GM21390 (cell line): ENCODE measurements around the gene FAU.

Experiments
- ATAC-seq: cut with Tn5 transposase; IDR thresholded peaks from one replicate; pipeline ENCODE4 v1.9.1; 2021; ENCODE audit not compliant: unreplicated experiment

FAU gene

GRCh38 chr11:65136515-65137096 lies 14.7 kb upstream of the FAU start:
- no peak for ATAC-seq

DNA sequence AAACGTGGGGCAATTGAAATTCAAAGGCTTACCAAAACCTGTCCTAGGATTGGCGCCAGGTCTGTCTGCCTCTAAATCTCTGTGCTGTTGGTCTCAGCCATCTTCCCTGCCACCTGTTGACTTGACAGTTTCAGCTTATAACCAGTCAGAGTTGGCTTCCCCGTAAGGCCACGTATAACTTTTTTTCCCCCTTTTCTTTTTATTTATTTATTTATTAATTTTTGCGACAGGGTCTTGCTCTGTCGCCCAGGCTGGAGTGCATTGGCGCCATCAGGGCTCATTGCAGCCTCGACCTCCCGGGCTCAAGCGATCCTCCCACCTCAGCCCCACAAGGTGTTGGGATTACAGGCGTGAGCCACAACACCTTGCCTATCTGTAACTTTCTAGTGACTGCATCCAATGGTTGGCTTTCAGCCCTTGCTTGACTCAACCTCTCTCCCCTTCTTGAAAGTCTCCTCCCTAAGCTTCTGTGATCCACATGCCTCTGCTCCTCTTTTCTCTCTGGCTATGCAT lies 13.8 kb upstream of the FAU start:
- no peak for ATAC-seq

DNA sequence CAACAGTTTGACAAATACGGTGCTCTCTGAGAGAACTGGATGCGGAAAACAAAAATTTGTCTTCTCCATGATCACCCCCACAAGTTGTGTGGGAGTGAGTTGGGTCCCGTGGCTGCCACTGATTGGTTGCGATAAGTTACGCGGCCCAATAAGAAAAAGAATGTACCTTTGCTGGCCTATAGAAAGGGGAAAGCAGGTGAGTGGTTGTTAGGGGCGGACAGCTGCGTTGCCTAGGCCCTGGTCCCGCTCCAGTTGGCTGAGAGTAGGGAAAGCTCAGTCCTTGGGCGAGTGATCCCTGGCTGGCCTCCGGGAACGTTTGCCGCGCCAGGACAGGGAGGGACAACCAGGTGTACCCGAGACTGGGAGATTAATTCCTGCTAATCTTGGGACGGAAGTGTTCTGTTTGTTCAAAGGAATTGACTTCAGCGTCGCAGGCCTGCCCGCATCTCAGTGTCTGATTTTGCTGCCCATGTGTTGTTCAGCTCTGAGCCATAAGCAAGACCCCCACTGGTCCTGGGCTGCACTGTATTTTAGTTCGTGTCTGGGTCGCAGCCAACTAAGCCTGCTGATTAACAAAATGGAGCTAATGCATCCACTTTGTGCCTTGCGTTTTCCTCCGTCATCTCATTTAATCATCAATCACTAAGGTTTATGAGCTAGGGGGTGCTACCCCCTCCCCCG lies 13.2 kb upstream of the FAU start:
- peak; percentile 58 for ATAC-seq

DNA sequence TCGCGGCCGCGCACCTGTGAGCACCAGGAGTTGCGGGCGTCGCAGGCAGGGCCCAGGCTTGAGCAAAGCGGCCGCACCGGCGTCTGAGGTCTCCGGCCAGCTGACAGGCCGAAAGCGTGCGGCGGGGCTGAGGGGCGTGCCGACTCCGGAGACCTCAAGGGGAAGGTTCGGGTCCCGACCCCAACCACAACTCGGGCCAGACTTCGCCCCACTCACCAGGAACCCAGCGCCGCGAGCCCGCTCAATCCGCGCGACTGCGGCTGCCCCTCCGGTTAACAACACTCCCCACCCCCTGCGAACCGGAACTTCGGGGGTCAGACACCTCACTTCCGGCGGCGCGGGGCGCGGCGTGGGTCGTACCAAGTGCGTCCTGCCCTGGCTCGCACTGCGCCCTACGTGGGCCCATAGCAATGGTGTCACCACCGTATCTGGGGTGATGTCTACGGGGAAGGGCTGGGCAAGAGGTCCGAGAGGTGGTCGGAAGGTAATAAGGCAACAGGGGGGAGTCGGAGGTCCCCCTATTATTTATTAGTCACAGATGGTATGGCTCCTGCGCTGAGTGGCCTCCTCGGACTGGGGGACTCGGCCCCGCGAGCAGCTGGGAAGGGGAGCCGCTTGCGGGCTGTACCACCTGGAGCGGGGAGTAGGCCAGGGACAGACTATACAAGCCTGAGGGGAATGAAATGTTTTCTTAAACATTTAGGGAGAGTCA lies 12.5 kb upstream of the FAU start, which contains the start of gene SYVN1:
Gene SYVN1 (minus strand): TSS at position 280 of the 712 bp plus-strand sequence. CDS start 918 bp downstream, outside the sequence.
- ATAC-seq, result peak; percentile 37

DNA sequence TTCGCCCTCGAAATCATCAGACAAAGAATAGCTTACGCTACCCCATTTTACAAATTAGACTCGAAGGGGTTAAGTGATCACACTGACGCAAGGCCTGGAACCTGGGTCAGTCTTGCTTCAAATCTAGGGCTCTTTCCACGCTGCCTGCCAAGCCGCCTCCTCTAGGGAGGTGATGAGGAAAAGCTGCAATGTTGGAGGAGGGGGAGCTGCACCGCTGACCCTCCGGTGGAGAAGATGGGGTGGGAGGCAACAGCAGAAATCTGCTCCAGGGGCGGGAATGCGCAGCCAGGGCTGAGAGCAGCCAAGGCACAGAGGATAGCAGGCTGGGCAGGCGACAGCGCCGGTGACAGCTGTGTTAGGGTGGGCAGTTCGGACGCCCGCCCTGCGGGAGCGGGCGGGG lies 11.8 kb upstream of the FAU start:
- no peak for ATAC-seq

GRCh38 chr11:65132988-65133700 lies 11.2 kb upstream of the FAU start:
- peak; percentile 28 for ATAC-seq

DNA sequence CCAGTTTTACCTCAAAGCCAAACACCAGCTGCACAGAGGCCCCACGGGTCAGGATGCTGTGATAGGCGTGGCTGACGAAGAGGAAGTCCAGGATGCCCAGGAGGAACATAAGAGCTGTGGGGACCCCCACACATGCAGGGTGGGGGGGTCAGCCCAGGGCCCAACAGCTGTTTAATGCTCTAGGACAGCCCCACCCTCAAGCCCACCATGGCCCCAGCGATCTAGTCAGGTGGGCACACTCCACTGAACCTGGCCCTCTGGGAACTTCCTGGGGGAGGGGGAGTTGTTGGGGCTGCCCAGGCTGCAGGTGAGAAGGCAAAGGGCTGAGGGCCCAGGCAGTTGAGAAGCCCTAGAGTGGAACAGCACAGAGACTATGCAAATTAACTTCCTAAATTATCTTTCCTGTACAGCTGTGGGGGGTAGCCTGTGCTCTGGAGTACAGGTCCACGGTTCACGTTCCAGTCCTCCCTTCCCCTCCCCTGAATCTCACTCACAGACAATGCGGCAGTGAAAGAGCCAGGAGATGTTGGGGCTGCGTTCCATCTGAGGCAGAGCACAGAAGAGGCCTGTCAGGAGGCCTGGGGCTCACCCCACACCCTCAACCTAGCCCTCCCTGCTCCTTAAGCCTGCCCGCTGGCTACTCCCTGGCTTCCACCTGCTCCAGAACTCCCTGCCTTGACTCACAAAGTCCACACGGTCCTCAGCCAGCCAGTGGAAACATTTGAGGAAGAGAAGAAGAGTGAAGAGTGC lies 10.5 kb upstream of the FAU start:
- ATAC-seq, result peak; percentile 46

DNA sequence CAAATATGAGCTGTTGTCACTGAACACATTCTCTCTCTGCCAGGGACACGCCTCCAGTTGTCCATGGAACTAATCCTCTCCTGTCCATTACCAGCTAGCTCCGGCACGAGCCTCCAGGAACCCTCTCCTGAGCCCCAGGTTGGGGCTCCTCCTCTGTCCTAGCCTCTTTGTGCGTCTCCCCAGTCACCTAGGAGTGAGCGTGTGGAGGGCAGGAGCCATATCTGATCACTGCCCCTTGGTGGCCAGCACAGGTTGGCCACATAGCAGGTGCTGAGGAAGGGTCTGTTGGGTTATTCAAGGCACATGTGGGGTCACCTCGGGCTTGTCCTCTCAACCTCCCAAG lies 9.9 kb upstream of the FAU start:
- no peak for ATAC-seq

- no peak for ATAC-seq
Measured at GRCh38 chr11:65131417-65131776, 9.5 kb upstream of the FAU start.

- ATAC-seq, result no peak
Measured at GRCh38 chr11:65130631-65131416, 8.9 kb upstream of the FAU start.

GRCh38 chr11:65129649-65130441 lies 7.9 kb upstream of the FAU start:
- no peak for ATAC-seq

- ATAC-seq, result no peak
Measured at GRCh38 chr11:65128182-65129145, 6.5 kb upstream of the FAU start.

GRCh38 chr11:65127473-65128181 lies 5.7 kb upstream of the FAU start:
- no peak for ATAC-seq

DNA sequence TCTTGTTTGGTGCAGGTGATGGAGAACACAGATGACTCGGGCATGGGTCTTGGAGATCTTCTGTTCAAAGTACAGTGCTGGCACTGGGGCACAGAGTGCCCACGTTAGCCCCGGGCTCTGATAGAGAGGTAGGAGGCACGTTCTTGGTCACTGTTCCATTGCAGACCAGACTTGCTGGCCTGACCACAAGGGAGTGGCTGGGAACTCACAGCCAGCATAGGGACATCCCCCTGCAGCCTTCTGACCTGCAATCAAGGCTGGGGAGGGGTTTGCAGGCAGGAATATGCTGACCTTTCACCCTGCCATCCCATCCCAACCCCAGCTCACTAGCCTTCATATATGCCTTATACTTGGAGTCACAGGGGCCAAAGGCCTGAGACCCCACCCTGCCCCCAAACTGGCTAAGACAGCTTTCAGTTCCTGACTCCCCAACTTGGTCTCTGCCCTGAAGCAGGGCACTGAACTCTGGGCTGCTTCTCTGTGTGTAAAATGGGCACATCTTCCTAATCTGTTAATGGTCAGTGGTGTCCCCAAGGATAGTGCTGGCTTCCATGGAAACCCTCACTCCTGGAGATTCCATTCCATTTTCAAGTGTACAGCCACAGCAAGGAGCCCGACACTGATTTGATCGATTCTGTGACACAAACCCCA lies 4.8 kb upstream of the FAU start:
- no peak for ATAC-seq

GRCh38 chr11:65125197-65126056 lies 3.5 kb upstream of the FAU start:
- no peak for ATAC-seq
